G401.6 (cell line): ENCODE data around the gene TNFSF4.
"Not testable (repeated sequence)": the region's sequence is repeated elsewhere in the genome, so short reads cannot be mapped to it uniquely, and the experiment has no call there.

Source experiments
- FAIRE-seq: peaks from 2 replicates; lab custom pipeline; 2012; peaks lifted over from hg19 to GRCh38; lab: Jason Lieb, UNC

TNFSF4 gene

GRCh38 chr1:173163222-173163621, 43.9 kb downstream of the TNFSF4 start:
- no peak for FAIRE-seq

DNA sequence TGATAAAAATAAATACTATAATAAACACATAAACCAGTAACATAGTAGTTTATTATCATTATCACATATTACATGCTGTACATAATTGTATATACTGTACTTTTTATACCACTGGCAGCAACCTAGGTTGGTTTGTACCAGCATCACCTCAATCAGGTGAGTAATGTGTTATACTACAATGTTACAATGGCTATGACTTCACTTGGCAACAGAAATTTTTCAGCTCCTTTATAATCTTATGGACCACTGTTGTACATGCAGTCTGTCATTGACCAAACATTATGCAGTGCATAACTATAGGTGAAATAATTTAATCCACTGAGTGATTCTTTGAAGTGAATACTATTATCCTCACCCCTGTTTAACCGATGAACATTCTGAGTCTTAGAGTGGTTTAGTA, 44.5 kb downstream of the TNFSF4 start:
- no peak for FAIRE-seq

DNA sequence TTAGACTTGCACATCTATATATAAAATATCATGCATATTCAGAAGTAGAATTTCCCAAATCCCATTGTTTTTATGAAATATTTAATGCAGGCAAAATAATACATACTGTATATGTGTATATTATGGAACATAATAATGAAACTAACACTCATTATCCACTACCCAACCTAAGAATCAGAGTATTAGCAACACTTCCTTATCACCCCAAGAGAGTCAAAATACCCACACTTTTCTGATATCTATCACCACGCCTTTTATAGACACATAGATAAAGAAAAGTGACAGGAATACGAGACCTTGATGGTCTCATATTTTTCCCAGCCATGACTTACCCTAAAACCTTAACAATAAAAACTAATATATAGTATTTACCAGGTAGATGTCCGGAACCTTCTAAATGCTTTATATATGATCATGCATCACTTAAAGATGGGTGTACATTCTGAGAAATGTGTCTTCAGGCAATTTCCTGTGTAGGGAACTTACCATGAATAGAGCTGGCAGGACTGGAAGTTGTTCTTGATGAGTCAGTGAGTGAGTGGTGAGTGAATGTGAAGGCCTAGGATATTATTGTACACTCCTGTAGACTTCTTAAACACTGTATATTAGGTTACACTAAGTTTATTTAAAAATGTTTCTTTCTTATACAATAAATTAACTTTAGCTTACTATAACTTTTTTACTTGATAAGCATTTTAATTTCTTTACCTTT, 45.5 kb downstream of the TNFSF4 start:
- FAIRE-seq = no peak

DNA sequence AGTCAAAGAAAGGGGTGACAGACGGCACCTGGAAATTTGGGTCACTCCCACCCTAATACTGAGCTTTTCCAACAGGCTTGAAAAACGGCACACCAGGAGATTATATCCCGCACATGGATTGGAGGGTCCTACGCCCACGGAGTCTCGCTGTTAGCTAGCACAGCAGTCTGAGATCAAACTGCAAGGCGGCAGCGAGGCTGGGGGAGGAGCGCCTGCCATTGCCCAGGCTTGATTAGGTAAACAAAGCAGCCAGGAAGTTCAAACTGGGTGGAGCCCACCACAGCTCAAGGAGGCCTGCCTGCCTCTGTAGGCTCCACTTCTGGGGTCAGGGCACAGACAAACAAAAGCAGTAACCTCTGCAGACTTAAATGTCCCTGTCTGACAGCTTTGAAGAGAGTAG, 53.2 kb downstream of the TNFSF4 start:
- not testable (repeated sequence) for FAIRE-seq

- no peak for FAIRE-seq
Observed at GRCh38 chr1:173153503-173153902, 53.6 kb downstream of the TNFSF4 start.

DNA sequence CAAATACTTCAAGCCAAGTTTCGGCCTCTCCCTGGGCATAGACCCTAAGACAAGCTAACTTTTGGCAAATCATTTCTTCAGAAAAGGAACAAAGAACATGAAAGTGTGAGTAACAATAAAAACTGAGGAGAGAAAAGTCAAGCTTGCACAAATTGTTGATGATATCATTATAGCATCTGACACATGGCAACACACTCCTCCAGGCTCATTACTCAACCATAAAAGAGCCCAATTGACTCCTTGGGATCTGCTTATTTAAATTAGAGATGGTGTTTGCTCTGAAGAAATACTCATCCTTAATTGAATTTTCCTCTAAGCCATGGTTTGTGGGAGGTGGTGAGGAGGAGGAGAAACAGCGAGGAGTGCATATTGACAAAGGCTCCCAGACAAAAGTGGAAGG, 54.5 kb downstream of the TNFSF4 start:
- no peak for FAIRE-seq

DNA sequence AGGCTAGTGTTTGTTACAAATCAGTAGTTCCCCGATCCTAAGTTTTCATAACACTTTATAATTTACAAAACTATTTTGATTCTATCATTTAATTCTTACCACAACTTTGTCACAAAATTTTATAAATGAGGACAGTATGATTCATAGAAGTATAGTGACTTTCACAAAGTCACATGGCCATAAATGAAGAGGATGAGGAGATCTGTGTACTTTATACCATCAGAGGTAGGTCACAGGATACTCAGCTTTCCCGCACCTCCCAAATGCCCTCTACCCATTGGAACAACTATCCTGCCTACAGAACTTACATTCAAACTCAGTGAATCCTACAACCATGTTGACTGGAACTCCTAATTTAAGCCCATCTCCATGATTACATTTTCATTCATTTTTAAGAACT, 56.3 kb downstream of the TNFSF4 start:
- no peak for FAIRE-seq

DNA sequence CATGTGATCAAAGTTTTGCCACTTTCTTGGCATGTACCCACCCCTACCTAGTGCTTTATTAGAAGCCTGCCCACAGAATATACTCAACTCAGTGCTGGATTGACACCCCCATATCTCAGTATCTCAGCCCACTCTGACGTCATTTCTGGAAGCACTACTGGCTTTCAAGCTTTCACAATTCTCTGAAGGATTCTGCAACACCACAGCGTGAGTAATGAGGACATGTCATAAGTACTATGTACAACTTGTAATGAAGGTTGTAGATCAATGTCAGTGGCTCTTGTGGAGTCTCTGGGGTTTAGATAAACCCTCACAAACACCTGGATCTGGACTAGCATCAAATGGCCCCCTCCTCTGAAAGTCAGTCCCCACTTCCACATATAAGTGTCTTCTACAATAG, 57.2 kb downstream of the TNFSF4 start:
- no peak for FAIRE-seq

DNA sequence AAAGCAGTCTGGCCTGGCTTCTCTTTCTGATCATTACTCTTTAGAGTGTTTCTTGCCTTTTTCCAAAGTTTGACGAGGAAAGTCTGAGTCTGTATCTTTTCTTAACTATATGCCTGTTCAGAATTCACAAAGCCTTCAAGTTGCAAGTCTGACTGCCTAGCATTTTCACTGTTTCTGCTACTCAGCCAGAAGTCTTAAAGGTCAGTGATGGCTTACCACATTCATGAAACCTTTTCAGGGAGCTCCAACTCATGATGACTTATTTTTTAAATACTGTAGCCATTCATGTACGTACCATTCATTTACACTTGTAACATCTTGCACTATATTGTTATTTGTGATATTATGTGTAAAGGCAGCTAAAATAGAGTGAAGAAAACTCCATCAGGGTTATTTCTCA, 58.2 kb downstream of the TNFSF4 start:
- FAIRE-seq = no peak

DNA sequence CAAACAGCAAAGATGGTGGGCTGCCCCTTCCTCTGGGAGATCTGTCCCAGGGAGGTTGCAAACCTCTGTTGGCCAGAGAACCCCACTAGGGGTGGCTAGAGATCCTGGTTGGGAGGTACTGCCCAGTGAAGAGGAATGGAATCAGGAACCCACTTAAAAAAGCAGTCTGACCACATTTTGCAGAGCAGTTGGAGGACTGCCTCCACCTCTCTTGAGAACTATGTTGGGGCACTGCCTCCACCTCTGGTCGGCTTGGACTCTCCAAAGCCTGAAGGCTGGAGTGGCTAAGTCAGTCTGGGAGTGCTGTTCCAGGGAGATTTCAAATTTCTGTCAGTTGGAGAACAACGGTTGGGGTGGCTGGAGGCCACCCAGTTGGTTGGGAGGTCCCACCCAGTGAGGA, 58.6 kb downstream of the TNFSF4 start:
- no peak for FAIRE-seq

DNA sequence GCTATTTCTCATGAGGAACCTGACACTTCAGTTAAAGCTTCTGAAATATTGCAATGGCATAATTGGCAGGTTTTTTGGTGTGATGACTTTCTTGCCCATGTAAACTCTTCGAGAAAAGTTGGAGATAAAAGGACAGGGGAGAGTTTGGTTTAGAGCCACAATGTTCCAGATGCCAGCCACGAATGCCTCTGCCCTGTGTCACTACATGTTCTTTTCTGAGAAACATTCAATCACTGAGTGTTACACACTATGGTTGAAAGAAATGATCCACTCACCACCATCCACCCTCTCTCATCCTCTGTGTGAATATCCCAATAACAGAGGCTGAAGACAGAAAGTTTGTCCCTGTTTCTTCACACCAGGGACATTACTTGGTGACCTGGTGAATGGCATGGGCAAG, 66.4 kb downstream of the TNFSF4 start:
- no peak for FAIRE-seq

- FAIRE-seq = no peak
Observed at GRCh38 chr1:173139706-173140105, 67.4 kb downstream of the TNFSF4 start.

DNA sequence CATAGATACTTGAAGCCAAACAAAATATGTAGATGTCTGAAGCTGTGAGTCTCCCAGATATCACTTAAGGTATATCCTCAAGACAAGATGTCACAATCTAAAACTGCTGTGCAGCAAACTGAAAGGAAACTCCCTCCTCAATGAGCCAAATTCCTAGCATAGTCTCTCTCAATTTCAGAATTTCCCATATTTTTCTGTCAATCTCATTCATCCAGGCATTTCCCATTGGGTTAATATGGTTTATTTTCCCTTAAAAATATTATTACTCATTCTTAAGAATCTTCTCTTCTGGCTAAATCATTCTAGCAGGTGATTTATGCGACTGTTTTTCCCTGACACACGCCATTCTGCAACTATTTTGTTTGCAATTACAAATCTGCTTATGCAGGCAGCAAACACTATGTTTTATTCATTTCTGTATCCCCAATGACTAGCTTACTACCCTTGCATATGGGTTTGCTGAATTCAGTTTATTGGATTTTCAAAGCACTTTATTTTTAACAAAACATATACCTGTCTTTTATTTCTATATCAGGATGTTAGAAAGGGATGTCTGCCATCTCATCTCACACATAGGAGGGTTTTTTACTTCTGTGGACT, 69.9 kb downstream of the TNFSF4 start:
- FAIRE-seq = no peak

- FAIRE-seq = no peak
Observed at GRCh38 chr1:173134800-173135199, 72.3 kb downstream of the TNFSF4 start.

- no peak for FAIRE-seq
Observed at GRCh38 chr1:173134029-173134428, 73.1 kb downstream of the TNFSF4 start.
